CD4-positive, alpha-beta memory T cell (primary cell): ENCODE measurements around the gene CCT6A. TPM values are rescaled to one million over a fixed set of nuclear protein-coding genes. Genes with fewer than 3 reads are reported as not detected.
"Not testable (repeated sequence)": the region's sequence is repeated elsewhere in the genome, so short reads cannot be mapped to it uniquely, and the experiment has no call there.

ENCODE experiments used
- CTCF ChIA-PET: fragments of 350-600 bp; sonication (Branson Sonifier 250); formaldehyde crosslinking; loops from one replicate; lab custom pipeline; 2021; ENCODE audit warnings: inconsistent platforms; ENCODE audit not compliant: partially characterized antibody; lab: Charles Lee
- POLR2A ChIA-PET: fragments of 350-600 bp; sonication (Branson Sonifier 250); formaldehyde crosslinking; loops from one replicate; lab custom pipeline; 2021; ENCODE audit not compliant: partially characterized antibody; lab: Charles Lee
- DNase-seq, 5 donors: peaks; one replicate each; pipeline versions ENCODE4 v3.0.0 to v3.0.0-alpha.2; 2020 to 2022; ENCODE audit warnings: mixed read lengths in 1 of 5
- H3K27ac ChIP-seq: one replicate; pipeline ENCODE4 v1.7.0; 2013; ENCODE audit warnings: low read depth, low read length
- H3K27me3 ChIP-seq: 2 replicates; pipeline ENCODE4 v1.7.0; 2013; ENCODE audit warnings: mild to moderate bottlenecking, low read length, moderate library complexity; ENCODE audit not compliant: insufficient read depth
- H3K36me3 ChIP-seq: 2 replicates; pipeline ENCODE4 v1.7.0; 2013; ENCODE audit warnings: mild to moderate bottlenecking, low read length, moderate library complexity; ENCODE audit not compliant: insufficient read depth
- H3K4me1 ChIP-seq: 2 replicates; pipeline ENCODE4 v1.7.0; 2013; ENCODE audit warnings: mild to moderate bottlenecking, low read length, moderate library complexity; ENCODE audit not compliant: insufficient read depth
- H3K4me3 ChIP-seq, 2 donors: one replicate each; pipeline ENCODE4 v1.7.0; 2013; ENCODE audit warnings: low read length in 2 of 2, mild to moderate bottlenecking in 1 of 2
- H3K9me3 ChIP-seq, 2 donors: one replicate each; pipeline ENCODE4 v1.7.0; 2013; ENCODE audit warnings: low read length in 2 of 2, control low read depth in 1 of 2; ENCODE audit not compliant: control insufficient read depth in 1 of 2
- H3K27ac Mint-ChIP-seq, 7 donors: one replicate each; pipeline ENCODE4 v1.8.0; 2020 to 2021; ENCODE audit warnings: mixed read lengths in 7 of 7, mild to moderate bottlenecking in 6 of 7, inconsistent platforms in 3 of 7, moderate library complexity in 3 of 7
- H3K27me3 Mint-ChIP-seq, 2 donors: one replicate each; pipeline ENCODE4 v1.8.0; 2020 to 2021; ENCODE audit warnings: mixed read lengths in 2 of 2
- H3K36me3 Mint-ChIP-seq, 2 donors: one replicate each; pipeline ENCODE4 v1.8.0; 2020 to 2021; ENCODE audit warnings: mixed read lengths in 2 of 2, inconsistent platforms in 1 of 2, mild to moderate bottlenecking in 1 of 2
- H3K4me1 Mint-ChIP-seq, 4 donors: one replicate each; pipeline ENCODE4 v1.8.0; 2020 to 2021; ENCODE audit warnings: mixed read lengths in 4 of 4, mild to moderate bottlenecking in 1 of 4
- H3K4me3 Mint-ChIP-seq, 8 donors: one replicate each; pipeline ENCODE4 v1.8.0; 2020 to 2021; ENCODE audit warnings: mixed read lengths in 8 of 8, mild to moderate bottlenecking in 7 of 8, moderate library complexity in 6 of 8, inconsistent platforms in 3 of 8
- H3K9me3 Mint-ChIP-seq, 8 donors: one replicate each; pipeline ENCODE4 v1.8.0; 2020 to 2021; ENCODE audit warnings: mixed read lengths in 8 of 8, mild to moderate bottlenecking in 5 of 8, inconsistent platforms in 3 of 8, moderate library complexity in 1 of 8
- intact Hi-C: fragments of 100-400 bp; cut with micrococcal nuclease; formaldehyde crosslinking; loops from one replicate; pipeline ENCODE4 v1.15.1; 2023
- polyA plus RNA-seq, 2 donors: library from polyadenylated mRNA; unstranded; fragments of 300-500 nt; fragmentation: Illumina TruSeq; gene quantifications; one replicate each; pipeline ENCODE4 v1.2.3, GENCODE V29; 2021
- total RNA-seq, 2 experiments: library from RNA; stranded (reverse); gene quantifications; one replicate each; pipeline ENCODE4 v1.2.3, GENCODE V29; 2021

The CCT6A gene
- total and polyA plus RNA-seq, 4 experiments from 2014 or later, result 72.9 to 113 (median 86.5) TPM

DNA sequence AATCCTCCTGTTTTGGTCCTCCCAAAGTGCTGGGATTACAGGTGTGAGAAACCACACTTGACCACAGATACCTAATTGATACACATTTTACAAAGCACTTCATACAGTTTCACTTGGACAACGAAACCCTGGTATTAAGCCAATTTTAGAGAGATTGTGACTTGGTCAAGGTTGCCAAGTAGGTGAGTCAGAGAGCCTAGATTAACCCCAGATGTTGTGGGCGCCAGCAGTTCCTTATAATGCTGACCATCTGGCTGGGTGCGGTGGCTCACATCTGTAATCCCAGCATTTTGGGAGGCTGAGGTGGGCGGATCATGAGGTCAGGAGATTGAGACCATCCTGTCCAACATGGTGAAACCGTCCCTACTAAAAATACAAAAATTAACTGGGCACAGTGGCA, 46.1 kb downstream of the CCT6A start:
- ChIA-PET CTCF (no interaction called here), POLR2A (interaction anchor here (0.6 kb wide), 1 partner anchor 15 kb away, joined by 3 read pairs; no protein-coding TSS in a partner anchor)
- Mint-ChIP-seq H3K4me1 (peaks cover 0 to 1% (median 0%) of the 10 kb centered on the region in 4 donors), H3K36me3 (peaks cover 19 to 31% of the 10 kb centered on the region in 2 donors), H3K27ac (no peak overlapping the region), H3K4me3 (no peak overlapping the region), H3K9me3 (no peaks in the 10 kb centered on the region), H3K27me3 (no peaks in the 10 kb centered on the region)
- Histone ChIP-seq H3K4me3 (no peak overlapping the region), H3K4me1 (no peaks in the 10 kb centered on the region), H3K9me3 (no peaks in the 10 kb centered on the region), H3K27ac (no peak overlapping the region), H3K27me3 (no peaks in the 10 kb centered on the region), H3K36me3 (peaks cover 33% of the 10 kb centered on the region)
- DNase-seq, result no peak
- intact Hi-C loops, result no loop called here

DNA sequence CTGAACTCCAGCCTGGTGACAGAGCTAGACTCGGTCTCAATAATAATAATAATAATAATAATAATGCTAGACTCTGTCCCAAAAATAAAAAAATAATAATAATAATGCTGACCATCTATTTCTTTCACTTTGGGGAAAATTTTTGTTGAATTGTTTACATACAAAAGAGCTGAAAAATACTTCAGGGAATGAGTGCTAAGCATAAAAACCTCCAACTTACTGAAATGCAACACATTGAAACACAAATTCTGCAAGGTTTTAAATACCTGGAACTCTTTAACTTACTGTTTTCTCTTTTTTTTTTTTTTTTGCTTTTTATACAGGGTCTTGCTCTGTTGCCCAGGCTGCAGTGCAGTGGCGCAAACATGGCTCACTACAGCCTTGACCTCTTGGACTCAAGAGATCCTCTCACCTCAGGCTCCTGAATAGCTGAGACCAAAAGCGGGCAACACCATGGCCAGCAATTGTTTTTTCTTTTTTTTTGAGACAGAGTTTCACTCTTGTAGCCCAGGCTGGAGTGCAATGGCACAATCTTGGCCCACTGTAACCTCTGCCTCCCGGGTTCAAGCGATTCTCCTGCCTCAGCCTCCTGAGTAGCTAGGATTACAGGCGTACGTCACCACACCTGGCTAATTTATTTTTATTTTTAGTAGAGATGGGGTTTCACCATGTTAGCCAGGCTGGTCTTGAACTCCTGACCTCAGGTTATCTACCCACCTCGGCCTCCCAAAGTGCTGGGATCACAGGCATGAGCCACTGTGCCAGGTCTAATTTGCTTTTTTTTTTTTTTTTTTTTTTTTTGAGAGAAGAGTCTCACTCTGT, 46.8 kb downstream of the CCT6A start:
- H3K4me3 ChIP-seq, H3K27ac ChIP-seq, H3K27me3 Mint-ChIP-seq, H3K27ac Mint-ChIP-seq, DNase-seq, H3K9me3 Mint-ChIP-seq, H3K27me3 ChIP-seq, H3K4me1 ChIP-seq, H3K4me1 Mint-ChIP-seq, intact Hi-C loops, H3K4me3 Mint-ChIP-seq, CTCF ChIA-PET, H3K9me3 ChIP-seq: not testable (repeated sequence)
- POLR2A ChIA-PET, result interaction anchor here (0.6 kb wide), 1 partner anchor 16 kb away, joined by 3 read pairs; no protein-coding TSS in a partner anchor
- peaks cover 36% of the 10 kb centered on the region for H3K36me3 ChIP-seq
- peaks cover 22 to 34% of the 10 kb centered on the region in 2 donors for H3K36me3 Mint-ChIP-seq

GRCh38 chr7:56099653-56100052, 48.1 kb downstream of the CCT6A start:
- Histone ChIP-seq H3K4me3 (no peak overlapping the region), H3K4me1 (peaks cover 9% of the 10 kb centered on the region), H3K9me3 (no peaks in the 10 kb centered on the region), H3K27me3 (no peaks in the 10 kb centered on the region), H3K36me3 (peaks cover 43% of the 10 kb centered on the region), H3K27ac (no peak overlapping the region)
- intact Hi-C loops, result no loop called here
- ChIA-PET POLR2A (no interaction called here), CTCF (no interaction called here)
- Mint-ChIP-seq H3K4me1 (peaks cover 2 to 15% (median 4%) of the 10 kb centered on the region in 4 donors), H3K36me3 (peaks cover 26 to 40% of the 10 kb centered on the region in 2 donors), H3K9me3 (no peaks in the 10 kb centered on the region), H3K4me3 (no peak overlapping the region), H3K27ac (no peak overlapping the region), H3K27me3 (no peaks in the 10 kb centered on the region)
- no peak for DNase-seq

DNA sequence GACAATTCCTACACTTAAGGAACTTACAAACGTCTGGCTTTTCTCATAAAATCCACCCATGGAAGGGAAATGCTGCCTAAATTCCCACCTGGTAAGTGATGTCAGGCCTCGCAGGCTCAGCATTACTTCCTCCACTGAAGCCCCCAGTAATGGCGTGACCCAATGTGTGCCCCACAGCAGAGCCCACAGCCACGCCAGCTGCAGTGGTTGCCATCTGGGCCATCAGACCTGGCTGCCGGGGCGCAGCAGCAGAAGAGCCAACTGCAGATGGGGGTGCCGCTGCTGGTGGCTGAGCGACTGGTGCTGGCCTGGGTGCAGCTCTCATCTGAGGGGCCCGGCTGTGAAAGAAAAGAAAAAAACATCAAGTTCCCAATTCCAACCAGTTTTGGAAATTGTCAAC, 52.6 kb downstream of the CCT6A start:
- Histone ChIP-seq H3K36me3 (peaks cover 42% of the 10 kb centered on the region), H3K4me1 (peaks cover 28% of the 10 kb centered on the region)
- H3K27ac ChIP-seq, CTCF ChIA-PET, H3K27me3 Mint-ChIP-seq, DNase-seq, H3K4me3 ChIP-seq, H3K9me3 Mint-ChIP-seq, intact Hi-C loops, H3K27me3 ChIP-seq, H3K9me3 ChIP-seq: not testable (repeated sequence)
- POLR2A ChIA-PET, result interaction anchor here (0.6 to 0.8 kb wide), 2 partner anchors 47 to 738 kb away, joined by 3 to 4 read pairs; no protein-coding TSS in a partner anchor
- peaks cover 16 to 46% (median 27%) of the 10 kb centered on the region in 4 donors for H3K4me1 Mint-ChIP-seq
- H3K27ac Mint-ChIP-seq, result peak overlapping the region in 2 of 7 donors; percentile 19 to 81
- peaks cover 23 to 57% of the 10 kb centered on the region in 2 donors for H3K36me3 Mint-ChIP-seq
- peak overlapping the region in 3 of 8 donors; percentile 6 to 64 (median 50) for H3K4me3 Mint-ChIP-seq

- DNase-seq, result peak; percentile 30 to 72 (median 49)
- Mint-ChIP-seq H3K4me3 (peak overlapping the region; percentile 96 to 99 (median 97)), H3K36me3 (peaks cover 19 to 45% of the 10 kb centered on the region in 2 donors), H3K4me1 (peaks cover 16 to 46% (median 27%) of the 10 kb centered on the region in 4 donors), H3K9me3 (peaks cover 0 to 2% (median 0%) of the 10 kb centered on the region in 8 donors), H3K27ac (peak overlapping the region; percentile 92 to 99 (median 98)), H3K27me3 (peaks cover 0 to 2% of the 10 kb centered on the region in 2 donors)
- Histone ChIP-seq H3K9me3 (no peaks in the 10 kb centered on the region), H3K27me3 (no peaks in the 10 kb centered on the region), H3K4me3 (peak overlapping the region; percentile 71 to 98), H3K36me3 (peaks cover 30% of the 10 kb centered on the region), H3K27ac (peak overlapping the region; percentile 95), H3K4me1 (peaks cover 28% of the 10 kb centered on the region)
- intact Hi-C loops, result loop anchor here (5.0 kb wide), 1 partner anchor 218 kb away; the partner anchor contains the start of gene ZNF713
- CTCF ChIA-PET, result interaction anchor here (3.0 kb wide), 1 partner anchor 31 kb away, joined by 7 read pairs; no protein-coding TSS in a partner anchor
- POLR2A ChIA-PET, result interaction anchor here (0.6 to 2.6 kb wide), 11 partner anchors 22 to 1346 kb away, joined by 3 to 21 read pairs (median 5); partner anchors contain the start of genes CCT6A, MRPS17, PSPH and SEC61G
These were observed 53.9 kb downstream of the CCT6A start for GRCh38 chr7:56105508-56105907.

DNA sequence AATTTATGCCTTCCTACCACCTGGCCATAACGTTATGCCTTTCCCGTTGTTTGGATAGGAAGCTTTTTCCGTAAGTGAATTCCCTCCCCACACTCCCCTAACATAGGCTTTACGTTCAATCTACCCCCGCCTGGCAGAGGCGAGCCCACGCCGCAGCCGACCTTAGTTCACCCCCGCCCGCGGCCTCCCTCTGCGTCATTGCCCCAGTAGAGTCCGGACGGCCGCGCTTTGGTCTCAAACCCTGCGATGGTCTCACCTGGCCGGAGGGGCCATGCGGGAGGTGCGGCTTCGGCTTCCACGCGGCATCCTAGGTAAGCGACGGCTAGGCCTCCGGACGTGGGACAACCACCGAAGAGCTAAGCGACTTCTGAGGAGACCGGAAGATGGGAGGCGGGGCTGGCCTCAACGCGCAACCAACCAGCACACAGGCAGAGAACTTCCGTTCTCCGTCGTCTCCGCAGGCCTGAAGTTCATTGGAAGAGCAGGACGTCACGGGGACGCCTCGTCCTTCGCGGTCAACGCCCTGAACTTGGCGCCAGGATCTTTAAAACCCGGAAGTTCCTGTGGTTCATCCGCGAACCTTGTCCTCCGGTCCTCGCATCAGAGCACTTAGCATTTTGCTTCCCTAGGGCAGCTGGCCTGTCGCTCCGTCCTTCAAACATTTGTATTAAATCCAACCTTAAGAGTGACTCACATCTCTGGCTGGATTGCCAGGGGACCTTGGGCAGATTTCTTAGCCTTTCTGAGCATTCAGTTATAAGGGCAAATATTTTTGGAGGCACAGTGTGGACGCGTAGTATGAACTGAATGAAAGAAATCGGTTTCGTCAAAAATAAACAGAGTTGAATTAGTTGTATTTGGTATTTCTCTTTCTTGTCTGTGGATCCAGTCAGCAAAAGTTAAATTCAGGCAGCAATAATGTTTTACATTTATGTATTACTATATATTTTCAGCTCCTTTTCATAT, 54.8 kb downstream of the CCT6A start, which contains the start of gene CHCHD2:
Gene CHCHD2 (minus strand): TSS at position 369 of the 966 bp plus-strand sequence. CDS start 63 bp downstream, at position 306.
- Mint-ChIP-seq H3K9me3 (peaks cover 0 to 2% (median 0%) of the 10 kb centered on the region in 8 donors), H3K4me1 (peaks cover 16 to 46% (median 27%) of the 10 kb centered on the region in 4 donors), H3K36me3 (peaks cover 11 to 36% of the 10 kb centered on the region in 2 donors), H3K27ac (peak within 1 kb of the TSS; percentile 92 to 99 (median 98)), H3K4me3 (peak within 1 kb of the TSS; percentile 96 to 99 (median 97)), H3K27me3 (peaks cover 0 to 2% of the 10 kb centered on the region in 2 donors)
- ChIA-PET POLR2A (interaction anchor here (0.6 to 2.6 kb wide), 15 partner anchors 10 to 1347 kb away, joined by 3 to 21 read pairs (median 5); partner anchors contain the start of genes CCT6A, MRPS17, NIPSNAP2 and NUPR2), CTCF (interaction anchor here (0.9 to 3.0 kb wide), 2 partner anchors 32 to 52 kb away, joined by 3 to 7 read pairs; no protein-coding TSS in a partner anchor)
- peak; percentile 92 to 98 (median 95) for DNase-seq
- Histone ChIP-seq H3K27ac (peak within 1 kb of the TSS; percentile 95), H3K27me3 (no peaks in the 10 kb centered on the region), H3K9me3 (no peaks in the 10 kb centered on the region), H3K4me1 (peaks cover 28% of the 10 kb centered on the region), H3K36me3 (peaks cover 21% of the 10 kb centered on the region), H3K4me3 (peak within 1 kb of the TSS; percentile 71 to 98)
- intact Hi-C loops, result loop anchor here (1.0 to 5.0 kb wide), 8 partner anchors 42 to 1347 kb away; partner anchors contain the start of genes CCT6A, LANCL2, MRPS17 and PSPH
